ENCODE measurements around the gene WDR48. TPM values are rescaled to one million over a fixed set of nuclear protein-coding genes. Genes with fewer than 3 reads are reported as not detected.

Gene WDR48
- total RNA-seq, 3 donors from 2014 or later: 33.0 to 46.8 (median 37.5) TPM

DNA sequence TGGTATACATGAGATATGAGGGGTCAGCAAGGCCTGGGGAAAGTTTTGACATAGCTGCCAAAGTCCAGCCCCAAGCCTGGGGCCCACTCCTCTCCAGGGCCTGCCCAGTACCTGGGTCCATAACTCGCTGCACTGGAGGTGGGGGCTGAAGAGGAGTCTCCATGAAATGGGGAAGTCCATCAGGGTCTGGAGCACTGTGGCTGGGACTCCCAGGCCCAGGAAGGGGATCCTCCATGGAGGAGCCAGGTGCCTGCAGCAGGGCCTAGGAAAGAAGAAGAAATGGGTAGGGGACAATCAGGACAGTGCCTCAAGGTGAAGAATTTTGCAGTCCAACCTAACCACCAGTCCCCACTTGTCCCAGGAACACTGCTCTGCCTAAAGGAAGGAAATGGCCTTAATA is 47.4 kb downstream of the WDR48 start:
- DNase-seq: no peak
- Histone ChIP-seq H3K4me1 (ENCODE audit: low read depth) (peaks cover 10% of the 10 kb centered on the region), H3K36me3 (ENCODE audit: low read depth) (no peaks in the 10 kb centered on the region), H3K9me3 (no peaks in the 10 kb centered on the region), H3K4me3 (no peak overlapping the region)
- TF ChIP-seq, protein P1, sequence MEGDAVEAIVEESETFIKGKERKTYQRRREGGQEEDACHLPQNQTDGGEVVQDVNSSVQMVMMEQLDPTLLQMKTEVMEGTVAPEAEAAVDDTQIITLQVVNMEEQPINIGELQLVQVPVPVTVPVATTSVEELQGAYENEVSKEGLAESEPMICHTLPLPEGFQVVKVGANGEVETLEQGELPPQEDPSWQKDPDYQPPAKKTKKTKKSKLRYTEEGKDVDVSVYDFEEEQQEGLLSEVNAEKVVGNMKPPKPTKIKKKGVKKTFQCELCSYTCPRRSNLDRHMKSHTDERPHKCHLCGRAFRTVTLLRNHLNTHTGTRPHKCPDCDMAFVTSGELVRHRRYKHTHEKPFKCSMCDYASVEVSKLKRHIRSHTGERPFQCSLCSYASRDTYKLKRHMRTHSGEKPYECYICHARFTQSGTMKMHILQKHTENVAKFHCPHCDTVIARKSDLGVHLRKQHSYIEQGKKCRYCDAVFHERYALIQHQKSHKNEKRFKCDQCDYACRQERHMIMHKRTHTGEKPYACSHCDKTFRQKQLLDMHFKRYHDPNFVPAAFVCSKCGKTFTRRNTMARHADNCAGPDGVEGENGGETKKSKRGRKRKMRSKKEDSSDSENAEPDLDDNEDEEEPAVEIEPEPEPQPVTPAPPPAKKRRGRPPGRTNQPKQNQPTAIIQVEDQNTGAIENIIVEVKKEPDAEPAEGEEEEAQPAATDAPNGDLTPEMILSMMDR (IDR thresholded peaks at IDR 0.05): no peak
- ATAC-seq: no peak
- intact Hi-C loops (cut with DNase I, micrococcal nuclease): no loop called here

DNA sequence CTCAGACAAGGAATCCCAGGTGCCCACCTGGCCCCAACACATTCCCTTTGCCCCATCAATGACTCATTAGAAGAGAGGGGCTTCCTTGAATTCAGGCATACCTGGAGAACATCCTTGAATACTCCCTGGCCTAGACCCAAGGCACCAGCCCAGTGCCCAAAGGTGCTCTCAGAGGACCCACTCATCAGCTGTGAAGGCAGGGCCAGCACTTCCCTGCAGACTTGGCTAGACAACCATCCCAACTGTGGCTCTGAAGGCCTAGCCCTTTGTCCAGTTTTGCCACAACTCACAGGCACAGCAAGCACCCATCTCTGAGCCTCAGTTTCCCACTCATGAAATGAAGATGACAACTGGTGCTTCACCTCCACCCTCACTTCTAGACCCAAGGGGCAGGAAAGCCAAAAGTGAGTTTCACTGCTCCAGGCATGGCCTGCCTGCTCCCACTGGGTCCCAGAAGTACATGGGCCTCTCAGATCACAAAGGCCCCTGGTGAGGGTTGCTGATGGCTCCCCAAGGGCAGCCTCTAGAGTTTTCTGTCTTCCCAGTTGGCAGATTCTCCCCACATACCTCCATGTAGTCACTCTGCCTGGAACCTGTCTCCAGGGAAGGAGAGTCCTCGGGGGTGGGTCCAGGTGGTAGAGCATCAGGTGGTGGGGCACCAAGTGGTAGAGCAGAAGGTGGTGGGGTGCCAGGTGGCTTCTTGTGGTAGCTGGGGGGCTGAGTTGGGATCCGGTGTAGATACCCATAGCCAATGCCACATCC is 48.1 kb downstream of the WDR48 start:
- DNase-seq: no peak
- no peaks in the 10 kb centered on the region for H3K36me3 ChIP-seq (ENCODE audit: low read depth)

DNA sequence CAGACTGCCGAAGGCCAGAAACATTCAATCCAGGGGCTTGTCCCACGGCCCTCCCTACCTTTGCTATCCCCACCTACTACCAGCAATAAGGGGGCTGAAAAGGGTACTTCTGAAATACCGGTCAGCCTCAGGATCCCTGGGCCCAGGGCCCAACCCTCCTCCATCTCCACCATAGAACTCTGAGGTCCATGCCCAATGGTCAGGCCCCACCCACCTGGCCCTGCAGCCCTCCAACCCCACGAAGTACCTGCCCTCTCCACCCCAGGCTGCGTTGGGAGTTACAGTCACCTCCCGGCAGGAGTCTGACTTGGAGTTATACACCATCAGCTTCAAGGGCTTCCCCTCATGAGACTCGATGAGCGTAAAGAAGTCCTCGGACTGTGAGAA is 48.7 kb downstream of the WDR48 start:
- intact Hi-C loops (cut with DNase I, micrococcal nuclease): no loop called here
- TF ChIP-seq, protein P1 (IDR thresholded peaks at IDR 0.05): no peak
- ATAC-seq: no peak

More for the DNA sequence above, 48.1 kb downstream of the WDR48 start:
- TF ChIP-seq, protein P1 (IDR thresholded peaks at IDR 0.05): no peak
- H3K4me1 ChIP-seq (ENCODE audit: low read depth): peaks cover 14% of the 10 kb centered on the region
- H3K4me3 ChIP-seq: no peak overlapping the region
- ATAC-seq: no peak
- intact Hi-C loops (cut with DNase I, micrococcal nuclease): no loop called here
- no peaks in the 10 kb centered on the region for H3K9me3 ChIP-seq

DNA sequence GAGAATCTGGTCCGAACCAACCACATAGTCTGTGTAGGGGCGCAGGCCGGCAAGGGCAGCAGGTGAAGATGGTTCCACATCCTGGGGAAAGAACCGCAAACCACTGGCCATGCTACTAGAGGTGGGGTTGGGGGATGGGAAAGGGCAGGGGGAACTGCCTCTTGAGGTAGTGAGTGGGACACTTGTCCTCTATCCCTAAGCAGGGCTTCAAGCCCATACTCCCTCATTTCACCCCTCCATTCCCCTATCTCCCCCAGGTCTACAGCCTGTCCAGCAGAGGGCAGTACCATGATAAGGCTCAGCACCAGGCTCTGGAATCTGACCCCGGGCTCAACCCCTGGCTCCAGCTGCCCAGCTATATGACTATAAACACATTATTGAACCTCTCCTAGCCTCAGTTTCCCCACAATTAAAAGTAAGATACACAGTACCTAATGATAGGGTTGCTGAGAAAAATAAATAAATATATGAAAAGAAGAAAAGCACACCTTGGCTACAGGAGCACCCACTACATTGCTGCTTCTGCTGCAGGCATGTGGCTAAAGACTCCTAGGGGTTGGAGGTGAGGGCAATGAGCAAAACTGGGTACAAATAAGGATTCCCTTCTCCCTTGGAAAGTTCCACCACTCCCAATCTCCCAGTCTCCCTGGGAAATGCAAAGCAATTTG is 49.3 kb downstream of the WDR48 start:
- H3K4me3 ChIP-seq: no peak overlapping the region
- intact Hi-C loops (cut with DNase I, micrococcal nuclease): no loop called here
- TF ChIP-seq, protein P1 (IDR thresholded peaks at IDR 0.05): peak; percentile 31
- peaks cover 26% of the 10 kb centered on the region for H3K4me1 ChIP-seq (ENCODE audit: low read depth)
- DNase-seq: peak in 1 of 3 donors; percentile 49
- no peaks in the 10 kb centered on the region for H3K36me3 ChIP-seq (ENCODE audit: low read depth)
- ATAC-seq: peak; percentile 75
- no peaks in the 10 kb centered on the region for H3K9me3 ChIP-seq

More for the DNA sequence above, 48.7 kb downstream of the WDR48 start:
- no peak overlapping the region for H3K4me3 ChIP-seq
- H3K9me3 ChIP-seq: no peaks in the 10 kb centered on the region
- peaks cover 19% of the 10 kb centered on the region for H3K4me1 ChIP-seq (ENCODE audit: low read depth)
- DNase-seq: no peak
- no peaks in the 10 kb centered on the region for H3K36me3 ChIP-seq (ENCODE audit: low read depth)

DNA sequence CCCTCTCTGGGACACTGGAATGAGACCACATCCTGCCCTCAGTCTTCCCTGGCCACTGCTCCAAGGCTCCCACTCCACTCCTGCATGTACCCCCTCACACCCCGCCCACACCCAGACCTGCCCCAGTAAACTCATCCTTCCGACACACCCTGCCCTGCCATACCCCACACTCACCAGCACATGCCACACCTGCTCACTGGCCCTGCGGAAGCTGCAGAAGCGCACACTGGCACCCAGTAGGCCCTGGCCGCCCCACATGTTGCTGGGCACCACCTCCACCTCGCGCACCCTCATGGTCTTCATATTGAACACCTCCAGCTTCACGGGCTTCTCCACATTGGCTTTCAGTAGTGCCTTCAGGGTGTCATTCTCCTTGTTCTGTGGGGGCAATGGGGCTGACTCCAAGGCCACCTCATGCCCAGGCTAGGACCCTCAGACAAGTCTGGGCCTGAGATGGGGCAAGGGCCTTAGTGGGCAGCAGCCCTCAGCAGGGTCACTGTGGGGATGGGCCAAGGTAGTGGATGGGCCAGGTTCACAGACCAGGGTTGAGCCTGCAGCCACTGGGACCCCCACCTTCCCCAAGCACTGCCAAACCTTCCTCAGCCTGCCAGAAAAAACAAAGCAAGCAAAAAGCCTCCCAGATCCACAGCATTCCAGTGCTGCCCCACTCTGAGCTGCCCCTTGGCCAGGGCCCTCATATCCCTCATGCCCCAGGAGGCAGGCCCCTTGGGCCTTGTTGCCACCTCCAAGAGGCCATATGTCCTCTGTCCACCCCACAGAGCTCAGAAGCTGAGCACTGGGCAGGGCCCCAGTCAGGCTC is 50.9 kb downstream of the WDR48 start:
- intact Hi-C loops (cut with DNase I, micrococcal nuclease): no loop called here
- no peak for ATAC-seq
- TF ChIP-seq, protein P1 (IDR thresholded peaks at IDR 0.05): no peak

More for the DNA sequence above, 50.9 kb downstream of the WDR48 start:
- no peaks in the 10 kb centered on the region for H3K9me3 ChIP-seq
- DNase-seq: no peak
- H3K36me3 ChIP-seq (ENCODE audit: low read depth): no peaks in the 10 kb centered on the region
- peaks cover 31% of the 10 kb centered on the region for H3K4me1 ChIP-seq (ENCODE audit: low read depth)
- no peak overlapping the region for H3K4me3 ChIP-seq

Data from mucosa of descending colon (tissue), 3 donors.